GM19468 (cell line): Measurements from ENCODE around the gene GABRA1.

Experiments
- ATAC-seq: cut with Tn5 transposase; IDR thresholded peaks from one replicate; pipeline ENCODE4 v1.9.1; 2021; ENCODE audit warnings: mild to moderate bottlenecking, moderate library complexity, moderate number of reproducible peaks; ENCODE audit not compliant: unreplicated experiment; ENCODE audit errors: extremely low read depth

The GABRA1 gene

GRCh38 chr5:161847941-161848391 lies at the start of gene GABRA1:
Gene GABRA1 (plus strand): TSS chr5:161848120. CDS start chr5:161850811, 2,691 bp downstream.
- no peak for ATAC-seq

DNA sequence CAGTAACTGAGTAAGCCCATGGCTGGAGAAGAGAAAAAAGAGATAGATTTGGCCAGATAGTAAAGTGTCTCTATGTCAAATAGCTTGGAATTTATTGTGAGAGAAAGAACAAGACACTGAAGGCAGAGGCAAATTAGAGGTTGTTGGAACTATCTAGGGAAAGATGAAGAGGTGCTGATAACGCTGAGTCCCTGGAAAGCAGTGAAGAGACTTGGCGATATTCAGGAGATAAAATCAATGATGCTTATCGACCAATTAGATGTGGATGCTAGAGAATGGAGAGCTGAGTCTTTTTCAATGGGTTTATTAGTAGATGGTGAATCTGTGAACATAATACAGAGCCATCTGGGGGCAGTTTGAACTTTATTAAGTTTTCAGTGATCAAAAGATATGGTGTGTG lies 48.6 kb upstream of the GABRA1 start:
- no peak for ATAC-seq

DNA sequence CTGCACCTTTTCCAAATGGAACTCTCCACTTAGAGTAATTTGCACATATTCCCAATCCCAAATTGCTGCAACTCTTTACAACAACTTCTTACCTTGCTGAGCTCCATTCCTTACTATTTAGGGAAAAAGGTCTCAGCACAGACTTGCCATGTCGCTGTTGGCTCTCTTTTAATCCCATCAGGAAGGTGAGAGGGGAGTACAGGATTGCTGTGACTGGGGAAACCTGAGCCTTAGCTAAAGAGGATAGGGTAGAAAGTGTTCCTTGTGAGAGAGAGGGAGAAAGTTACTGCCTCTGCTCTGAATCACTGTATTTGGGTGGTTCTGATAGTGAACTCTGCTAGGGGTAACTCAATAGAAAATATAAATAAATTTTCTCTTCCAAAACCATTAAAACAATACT lies 43.7 kb upstream of the GABRA1 start:
- ATAC-seq, result no peak

DNA sequence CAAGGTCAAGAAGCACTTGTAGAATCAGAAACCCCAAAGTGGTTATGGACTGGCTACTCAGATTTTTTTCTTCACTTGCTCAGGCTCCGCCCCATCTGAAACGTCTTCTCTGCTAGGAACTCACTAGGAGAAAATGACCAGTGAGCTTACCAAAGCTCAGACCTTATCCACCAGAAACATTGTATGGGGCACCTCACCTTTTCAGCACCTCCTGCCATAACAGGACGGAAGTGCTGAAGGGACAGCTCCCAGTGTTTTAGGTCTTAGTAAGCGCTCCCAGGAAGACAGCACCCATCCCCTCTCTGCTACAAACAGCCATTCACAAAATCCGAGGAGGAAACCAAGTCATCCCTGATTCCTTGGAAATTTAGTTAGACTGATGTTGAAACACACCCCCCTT lies 1.2 kb upstream of the GABRA1 start:
- ATAC-seq, result no peak

DNA sequence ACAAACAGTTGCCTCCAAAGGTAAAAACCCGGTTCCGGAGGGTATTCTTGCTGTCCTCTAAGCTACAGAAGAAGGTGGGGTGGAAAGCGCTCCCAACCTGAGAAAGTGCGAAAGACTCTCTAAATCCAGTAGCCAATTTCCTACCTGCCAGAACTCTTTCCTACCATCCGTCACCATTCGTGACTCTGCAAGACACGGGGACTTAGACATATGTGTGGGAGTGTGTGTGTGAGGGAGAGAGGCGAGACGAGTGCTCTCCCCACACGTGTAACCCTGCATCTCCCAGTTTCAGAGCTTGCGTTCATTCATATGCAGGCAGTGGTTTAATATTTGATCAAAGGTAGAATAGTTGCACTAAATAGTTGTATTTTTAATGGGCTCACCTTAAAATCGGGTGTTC lies 473 bp upstream of the GABRA1 start:
- ATAC-seq, result no peak

GRCh38 chr5:161850491-161850890 lies 2.6 kb downstream of the GABRA1 start:
- ATAC-seq, result no peak

GRCh38 chr5:161851691-161852299 lies 3.9 kb downstream of the GABRA1 start:
- ATAC-seq, result no peak

GRCh38 chr5:161857358-161857757 lies 9.4 kb downstream of the GABRA1 start:
- no peak for ATAC-seq

GRCh38 chr5:161863259-161863658 lies 15.3 kb downstream of the GABRA1 start:
- no peak for ATAC-seq

- ATAC-seq, result no peak
These were observed 15.9 kb downstream of the GABRA1 start for GRCh38 chr5:161863811-161864210.

GRCh38 chr5:161865510-161865909 lies 17.6 kb downstream of the GABRA1 start:
- ATAC-seq, result no peak

GRCh38 chr5:161889971-161890370 lies 42.1 kb downstream of the GABRA1 start:
- no peak for ATAC-seq

DNA sequence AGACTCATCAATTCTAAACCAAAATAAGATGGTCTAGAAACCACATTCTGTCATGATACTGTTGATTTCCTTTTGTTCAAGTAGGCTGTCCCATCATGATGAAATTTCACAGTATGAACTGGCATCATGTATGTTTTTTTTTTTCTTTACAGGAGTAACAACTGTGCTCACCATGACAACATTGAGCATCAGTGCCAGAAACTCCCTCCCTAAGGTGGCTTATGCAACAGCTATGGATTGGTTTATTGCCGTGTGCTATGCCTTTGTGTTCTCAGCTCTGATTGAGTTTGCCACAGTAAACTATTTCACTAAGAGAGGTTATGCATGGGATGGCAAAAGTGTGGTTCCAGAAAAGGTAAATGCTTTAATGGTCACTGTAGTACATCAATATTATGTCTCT lies 47.6 kb downstream of the GABRA1 start:
- no peak for ATAC-seq

GRCh38 chr5:161897033-161897432 lies 49.1 kb downstream of the GABRA1 start:
- no peak for ATAC-seq

- ATAC-seq, result no peak
These were observed 51.7 kb downstream of the GABRA1 start for GRCh38 chr5:161899590-161899989.

DNA sequence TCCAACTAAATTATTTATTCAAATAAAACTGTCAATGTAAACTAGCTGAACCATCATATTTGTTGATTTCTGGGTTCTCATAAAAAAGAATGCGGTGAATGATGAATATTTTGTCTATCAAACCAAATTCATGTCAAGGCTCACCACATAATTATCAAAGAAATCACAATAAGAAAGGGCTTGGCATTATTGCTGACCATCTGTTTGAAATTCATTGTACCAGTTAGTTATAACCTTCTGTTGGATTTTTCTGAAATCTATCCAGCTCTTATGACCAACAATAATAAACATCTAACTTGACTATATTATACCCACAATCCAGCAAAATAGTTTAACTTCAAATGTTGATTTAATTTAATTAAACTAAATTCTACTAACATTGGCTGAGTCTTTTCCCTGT lies 53.1 kb downstream of the GABRA1 start:
- no peak for ATAC-seq

- ATAC-seq, result no peak
These were observed 73.9 kb downstream of the GABRA1 start for GRCh38 chr5:161921781-161922180.

DNA sequence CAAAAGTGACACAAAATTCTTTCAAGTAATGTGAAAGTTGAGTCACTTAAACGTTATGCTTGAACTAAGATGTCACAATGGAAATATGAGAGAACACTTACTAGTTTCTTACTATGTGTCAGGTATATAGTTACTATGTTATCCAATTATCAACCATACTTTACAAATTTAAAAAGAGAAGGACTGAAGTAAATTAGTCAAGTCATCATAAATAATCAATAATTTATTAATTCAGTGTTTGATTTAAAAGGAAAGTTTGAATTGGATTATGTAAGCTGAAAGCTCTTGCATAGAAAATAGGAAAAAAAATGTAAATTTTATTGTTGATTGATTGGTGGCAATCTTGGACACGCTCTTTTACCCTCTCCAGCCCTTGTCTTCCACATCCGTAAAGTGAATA lies 76.3 kb downstream of the GABRA1 start:
- ATAC-seq, result no peak

DNA sequence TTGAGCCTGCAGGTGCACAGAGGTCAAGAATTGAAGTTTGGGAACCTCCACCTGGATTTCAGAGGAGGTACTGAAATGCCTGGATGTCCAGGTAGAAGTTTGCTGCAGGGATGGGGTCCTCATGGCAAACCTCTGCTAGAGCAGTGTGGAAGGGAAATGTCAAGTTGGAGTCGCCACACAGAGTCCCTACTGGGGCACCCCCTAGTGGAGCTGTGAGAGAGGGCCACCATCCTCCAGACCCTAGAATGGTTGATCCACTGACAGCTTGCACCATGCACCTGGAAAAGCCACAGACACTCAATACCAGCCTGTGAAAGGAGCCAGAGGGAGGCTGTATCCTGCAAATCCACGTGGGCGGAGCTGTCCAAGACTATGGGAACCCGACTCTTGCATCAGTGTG lies 78.0 kb downstream of the GABRA1 start:
- ATAC-seq, result no peak

DNA sequence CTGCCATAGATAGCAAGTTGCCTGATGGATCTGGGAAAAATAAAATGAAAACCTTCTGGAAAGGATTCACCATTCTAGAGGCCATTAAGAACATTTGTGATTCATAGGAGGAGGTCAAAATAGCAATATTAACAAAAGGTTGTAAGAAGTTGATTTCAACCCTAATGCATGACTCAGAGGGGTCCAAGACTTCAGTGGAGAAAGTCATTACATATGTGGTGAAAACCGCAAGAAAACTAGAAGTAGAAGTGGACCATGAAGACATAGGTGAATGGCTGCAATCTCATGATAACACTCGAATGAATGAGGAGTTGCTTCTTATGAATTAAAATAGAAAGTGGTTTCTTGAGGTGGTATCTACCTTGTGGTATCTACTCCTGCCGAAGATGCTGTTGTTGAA lies 86.6 kb downstream of the GABRA1 start:
- no peak for ATAC-seq

GRCh38 chr5:161944974-161945373 lies 97.1 kb downstream of the GABRA1 start:
- no peak for ATAC-seq

- ATAC-seq, result no peak
These were observed 99.0 kb downstream of the GABRA1 start for GRCh38 chr5:161946911-161947310.
